Activated CD4-positive, alpha-beta T cell treated with anti-CD3 and anti-CD28 coated beads, Interleukin-2, amount 50 U/mL, for 4 hours (primary cell): ENCODE measurements around the gene ANKRD52.

Experiments used
- DNase-seq, 2 experiments: peaks; one replicate each; pipeline ENCODE4 v3.0.0-alpha.2; 2020

The ANKRD52 gene

DNA sequence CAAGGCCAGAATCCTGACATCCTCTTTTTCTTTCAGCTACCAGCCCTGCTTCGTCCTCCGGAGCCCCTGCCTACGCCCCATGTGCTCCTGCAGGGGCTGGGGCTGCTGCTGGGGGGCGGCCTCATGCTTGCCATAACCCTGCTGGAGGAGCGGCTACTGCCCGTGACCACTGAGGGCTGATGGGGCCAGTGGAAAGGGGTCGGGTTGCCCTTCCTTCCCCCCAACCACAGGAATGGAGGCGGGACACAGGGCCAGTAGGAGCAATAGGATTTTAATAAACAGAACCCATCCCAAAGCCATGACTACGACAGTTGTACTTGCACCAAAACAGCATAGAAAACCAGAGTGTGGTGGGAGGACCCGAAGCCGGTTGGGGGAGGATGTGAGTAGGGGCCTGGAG, 20.6 kb downstream of the ANKRD52 start:
- DNase-seq, result no peak

DNA sequence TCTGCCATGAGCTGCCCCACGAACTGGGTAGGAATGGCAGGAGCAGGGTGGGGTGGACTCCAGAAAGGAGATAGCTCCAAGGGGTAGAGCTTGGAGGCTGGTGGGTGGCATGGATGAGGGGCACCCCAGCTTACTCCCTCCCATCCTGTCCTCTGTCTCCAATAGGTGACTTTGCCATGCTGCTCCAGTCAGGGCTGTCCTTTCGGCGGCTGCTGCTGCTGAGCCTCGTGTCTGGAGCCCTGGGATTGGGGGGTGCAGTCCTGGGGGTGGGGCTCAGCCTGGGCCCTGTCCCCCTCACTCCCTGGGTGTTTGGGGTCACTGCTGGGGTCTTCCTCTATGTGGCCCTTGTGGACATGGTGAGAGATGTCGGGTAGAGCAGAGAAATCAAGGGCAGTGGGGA, 21.2 kb downstream of the ANKRD52 start:
- no peak for DNase-seq

- DNase-seq, result no peak
Observed at GRCh38 chr12:56236091-56236490, 22.1 kb downstream of the ANKRD52 start.

DNA sequence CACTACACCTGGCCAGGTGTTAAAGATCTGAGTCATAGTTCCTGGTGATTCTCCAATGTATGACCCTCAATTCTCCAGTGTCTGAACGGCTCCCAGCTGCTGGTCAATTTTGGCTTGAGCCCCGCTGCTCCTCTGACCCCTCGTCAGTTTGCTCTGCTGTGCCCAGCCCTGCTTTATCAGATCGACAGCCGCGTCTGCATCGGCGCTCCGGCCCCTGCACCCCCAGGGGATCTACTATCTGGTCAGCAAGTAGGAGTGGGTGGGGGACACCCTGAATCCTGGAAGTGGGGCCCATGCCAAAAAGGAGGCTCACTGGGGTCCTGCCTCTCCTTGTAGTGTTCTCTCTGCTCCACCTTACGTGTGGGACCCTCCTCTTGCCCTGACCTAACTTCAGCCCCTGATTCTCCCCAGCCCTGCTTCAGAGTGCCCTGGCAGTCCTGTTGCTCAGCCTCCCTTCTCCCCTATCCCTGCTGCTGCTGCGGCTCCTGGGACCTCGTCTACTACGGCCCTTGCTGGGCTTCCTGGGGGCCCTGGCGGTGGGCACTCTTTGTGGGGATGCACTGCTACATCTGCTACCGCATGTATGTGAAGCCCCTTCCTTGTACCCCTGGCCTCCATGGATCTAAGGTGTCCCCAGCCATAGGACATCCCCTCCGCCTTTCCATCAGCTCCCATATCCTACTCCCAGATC, 23.3 kb downstream of the ANKRD52 start:
- DNase-seq, result no peak

DNA sequence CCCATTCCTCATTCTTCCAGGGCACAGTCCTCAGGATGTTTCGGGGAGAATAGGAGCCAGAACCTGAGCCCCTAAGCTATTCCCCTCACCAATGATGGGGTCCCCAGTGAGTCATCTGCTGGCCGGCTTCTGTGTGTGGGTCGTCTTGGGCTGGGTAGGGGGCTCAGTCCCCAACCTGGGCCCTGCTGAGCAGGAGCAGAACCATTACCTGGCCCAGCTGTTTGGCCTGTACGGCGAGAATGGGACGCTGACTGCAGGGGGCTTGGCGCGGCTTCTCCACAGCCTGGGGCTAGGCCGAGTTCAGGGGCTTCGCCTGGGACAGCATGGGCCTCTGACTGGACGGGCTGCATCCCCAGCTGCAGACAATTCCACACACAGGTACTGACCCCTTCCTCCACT, 27.0 kb downstream of the ANKRD52 start:
- DNase-seq, result no peak

DNA sequence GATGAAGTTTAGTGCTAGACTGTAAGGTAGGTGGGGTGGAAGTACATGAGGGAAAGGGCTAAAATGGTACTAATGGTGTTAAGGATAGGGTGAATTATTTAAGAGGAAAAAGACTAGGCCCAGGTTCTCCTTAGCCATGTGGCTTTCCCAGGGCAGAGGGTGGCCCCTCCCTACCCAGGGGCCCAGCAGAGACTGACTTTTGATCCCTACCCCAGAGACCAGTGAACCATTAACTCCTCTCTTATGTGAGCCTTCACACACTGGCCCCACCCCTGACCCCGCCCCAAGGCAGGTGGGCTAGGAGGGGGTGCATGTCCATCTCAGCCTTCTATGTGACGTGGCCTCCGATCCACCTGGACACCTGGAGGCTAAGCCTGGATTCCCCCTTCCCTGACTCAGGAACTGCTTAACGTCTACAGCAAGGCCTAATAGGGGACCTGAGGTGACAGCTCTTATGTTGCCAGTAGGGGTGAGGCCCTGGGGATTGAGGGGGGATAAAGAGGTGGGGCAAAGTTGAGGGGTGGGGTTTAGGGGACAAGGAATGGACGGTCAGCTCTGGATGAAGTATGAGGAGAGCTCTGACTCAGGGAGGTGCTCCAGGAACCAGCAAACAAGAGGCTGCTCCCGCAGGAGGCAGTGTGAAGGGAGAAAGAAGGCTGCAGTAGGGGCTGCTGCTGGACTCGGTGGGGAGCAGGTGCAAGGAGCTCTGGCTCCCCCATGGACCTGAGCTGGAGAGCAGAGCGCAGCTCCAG, 27.6 kb downstream of the ANKRD52 start:
- no peak for DNase-seq

GRCh38 chr12:56229916-56230431, 28.2 kb downstream of the ANKRD52 start, which contains the start of gene SLC39A5:
Gene SLC39A5 (plus strand): TSS chr12:56230051. CDS start chr12:56231275, 1,224 bp downstream.
- no peak for DNase-seq

DNA sequence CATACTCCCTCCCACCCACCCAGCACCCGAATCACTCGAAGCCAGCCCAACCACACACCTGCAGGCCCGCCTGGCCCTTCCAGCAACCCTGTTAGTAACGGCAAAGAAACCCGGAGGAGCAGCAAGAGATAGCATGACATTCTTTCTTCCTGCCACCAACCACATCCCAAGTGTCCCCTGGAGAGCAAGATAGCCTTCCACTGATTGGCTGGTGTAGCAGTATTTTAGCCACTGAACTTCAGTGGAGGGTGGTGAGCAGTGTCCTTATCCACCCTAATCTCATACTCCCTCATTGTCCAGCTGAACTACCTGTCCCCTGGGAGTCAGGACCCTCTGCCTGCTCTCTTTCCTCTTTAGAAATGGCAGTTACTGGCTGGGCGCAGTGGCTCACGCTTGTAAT, 29.1 kb downstream of the ANKRD52 start:
- DNase-seq, result no peak

GRCh38 chr12:56224954-56225353, 33.2 kb downstream of the ANKRD52 start:
- no peak for DNase-seq

- peak; percentile 87 to 89 for DNase-seq
Observed at GRCh38 chr12:56224102-56224701, 34.0 kb downstream of the ANKRD52 start, which contains the start of gene NABP2. Gene NABP2 (plus strand): TSS chr12:56224342. CDS start chr12:56224857, 515 bp downstream.

DNA sequence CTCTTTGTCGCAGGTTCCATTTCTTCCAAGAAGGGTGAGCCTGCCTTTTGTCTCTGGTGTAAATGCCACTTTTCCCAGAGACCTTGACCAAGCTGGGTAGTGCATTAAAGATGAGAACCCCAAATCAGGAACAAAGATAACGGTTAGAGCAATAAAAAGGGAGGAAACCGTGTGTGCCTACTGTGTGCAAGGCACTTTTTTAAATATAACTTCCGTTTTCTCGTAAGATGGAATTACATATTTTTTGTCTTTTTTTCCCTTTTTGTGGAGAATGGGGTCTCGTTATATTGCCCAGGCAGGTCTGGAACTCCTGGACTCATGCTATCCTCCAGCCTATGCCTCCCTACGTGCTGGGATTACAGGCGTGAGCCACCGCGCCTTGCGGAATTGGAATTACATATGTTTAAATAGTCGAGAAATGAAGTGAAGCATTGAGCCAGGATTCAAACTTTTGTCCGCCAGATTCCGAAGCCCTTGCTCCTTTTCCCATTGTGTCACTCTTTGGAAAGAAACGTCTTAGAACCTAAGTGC, 34.5 kb downstream of the ANKRD52 start:
- no peak for DNase-seq

GRCh38 chr12:56222531-56222895, 35.7 kb downstream of the ANKRD52 start:
- DNase-seq, result no peak

DNA sequence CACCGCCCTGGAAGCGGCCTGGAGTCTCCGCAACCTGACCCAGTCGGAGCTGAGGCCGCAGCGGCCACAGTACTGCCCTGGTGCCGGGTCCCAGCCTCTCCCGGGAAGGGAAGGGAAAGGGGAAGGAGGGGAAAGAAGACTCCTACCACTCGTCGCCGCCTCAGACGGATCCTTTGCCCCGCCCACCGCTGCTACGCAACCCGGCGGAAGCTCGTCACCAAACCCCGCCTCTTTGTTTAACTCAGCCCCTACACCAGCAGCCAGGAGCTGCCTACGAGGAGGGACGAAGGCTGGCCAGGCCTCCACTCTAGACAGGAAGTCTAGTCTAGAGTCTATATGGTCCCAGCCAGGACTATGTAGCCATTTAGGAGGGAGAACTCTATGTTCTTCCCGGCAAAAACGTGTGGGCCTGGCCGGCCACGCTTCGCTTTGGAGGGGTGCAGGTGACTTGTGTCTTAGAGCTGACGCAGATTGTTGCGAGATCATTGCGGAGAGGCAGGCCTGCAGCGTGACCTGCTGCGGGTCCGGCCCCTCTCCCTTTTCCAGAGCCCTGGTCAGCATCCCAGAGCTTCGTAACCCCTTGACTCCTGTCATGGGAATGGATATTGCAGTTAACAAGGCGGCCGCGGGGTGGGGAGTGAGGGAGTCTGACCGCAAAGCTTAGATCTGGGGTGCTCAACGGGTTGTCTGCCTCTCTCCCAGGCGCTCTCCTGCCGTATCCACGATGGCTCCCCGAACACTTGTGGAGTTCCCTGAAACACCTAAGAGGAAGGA, 36.2 kb downstream of the ANKRD52 start, which contains the start of gene RNF41:
Gene RNF41, minus strand, starts transcription at position 166 of the 774 bp plus-strand sequence. CDS start 7,875 bp downstream, outside the sequence.
- peak; percentile 87 to 89 for DNase-seq

GRCh38 chr12:56221232-56221756, 36.9 kb downstream of the ANKRD52 start:
- DNase-seq, result no peak

DNA sequence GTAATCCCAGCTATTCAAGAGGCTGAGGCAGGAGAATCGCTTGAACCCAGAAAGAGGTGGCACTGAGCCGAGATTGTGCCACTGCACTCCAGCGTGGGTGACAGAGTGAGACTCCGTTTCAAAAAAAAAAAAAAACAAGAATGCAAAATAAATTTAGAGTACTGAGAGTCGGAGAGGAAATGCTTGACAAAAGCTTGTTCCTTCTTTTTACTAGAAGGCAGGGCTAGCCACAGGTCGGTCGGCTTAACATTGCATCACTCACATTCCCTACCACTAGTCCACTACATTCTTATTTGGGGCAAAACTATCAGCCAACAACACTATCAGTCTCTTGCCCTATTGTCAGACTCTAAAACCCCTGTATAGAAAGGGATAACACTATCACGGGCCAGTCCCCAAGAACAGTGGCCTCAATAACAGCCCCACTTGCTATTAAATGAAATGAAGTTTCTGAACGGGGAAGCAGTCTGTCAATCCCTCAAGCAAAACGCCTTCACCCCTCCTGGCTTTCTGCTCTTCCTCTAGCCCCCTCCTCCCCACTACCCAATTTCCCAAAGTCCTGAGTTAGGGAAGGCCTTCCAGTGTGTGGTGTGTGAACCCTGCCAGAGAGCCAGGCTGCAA, 37.5 kb downstream of the ANKRD52 start:
- no peak for DNase-seq

- no peak for DNase-seq
Observed at GRCh38 chr12:56219840-56220239, 38.3 kb downstream of the ANKRD52 start.

DNA sequence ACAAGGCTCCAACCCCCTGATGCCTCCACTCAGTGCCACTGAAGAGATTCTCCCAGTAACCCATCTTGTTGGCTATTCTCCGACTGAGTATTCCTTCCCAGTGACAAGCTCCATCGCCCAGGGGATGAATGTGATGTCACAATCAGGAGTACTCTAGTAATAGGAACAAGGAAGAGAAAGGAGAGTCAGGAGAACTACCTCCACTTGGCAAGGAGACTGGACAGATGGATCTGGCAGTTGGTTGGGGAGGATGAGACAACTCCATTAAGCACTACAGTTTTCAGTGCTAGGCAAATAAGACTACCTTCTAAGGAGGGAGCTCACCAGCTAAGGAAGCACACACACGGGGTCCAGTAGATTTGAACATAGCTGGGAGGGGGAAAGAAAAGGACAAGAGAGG, 41.7 kb downstream of the ANKRD52 start:
- no peak for DNase-seq

- no peak for DNase-seq
Observed at GRCh38 chr12:56213878-56214277, 44.3 kb downstream of the ANKRD52 start.

- DNase-seq, result no peak
Observed at GRCh38 chr12:56212361-56212760, 45.8 kb downstream of the ANKRD52 start.

GRCh38 chr12:56208006-56208405, 50.2 kb downstream of the ANKRD52 start:
- no peak for DNase-seq

GRCh38 chr12:56206452-56207166, 51.6 kb downstream of the ANKRD52 start:
- peak; percentile 19 to 25 for DNase-seq
